Subcutaneous abdominal adipose tissue (tissue), 5 donors: Measurements from ENCODE around the gene CARD14.
"Not testable (repeated sequence)": the region's sequence is repeated elsewhere in the genome, so short reads cannot be mapped to it uniquely, and the experiment has no call there.

ENCODE experiments used
- H3K27ac ChIP-seq: one replicate; pipeline ENCODE4 v1.7.0; 2013; ENCODE audit warnings: low read depth, mild to moderate bottlenecking, inconsistent platforms, low read length, moderate library complexity
- H3K27me3 ChIP-seq, 5 donors: one replicate each; pipeline ENCODE4 v1.7.0; 2013; ENCODE audit warnings: low read length in 5 of 5, inconsistent platforms in 1 of 5; ENCODE audit not compliant: control insufficient read depth in 5 of 5, insufficient read depth in 4 of 5
- H3K36me3 ChIP-seq, 5 donors: one replicate each; pipeline ENCODE4 v1.7.0; 2013; ENCODE audit warnings: low read length in 5 of 5; ENCODE audit not compliant: control insufficient read depth in 5 of 5, insufficient read depth in 5 of 5
- H3K4me1 ChIP-seq, 5 donors: one replicate each; pipeline ENCODE4 v1.7.0; 2013; ENCODE audit warnings: low read length in 5 of 5, mild to moderate bottlenecking in 3 of 5, moderate library complexity in 1 of 5; ENCODE audit not compliant: control insufficient read depth in 5 of 5, insufficient read depth in 5 of 5
- H3K4me3 ChIP-seq, 5 donors: one replicate each; pipeline ENCODE4 v1.7.0; 2013; ENCODE audit warnings: low read length in 5 of 5, low read depth in 1 of 5
- H3K9ac ChIP-seq, 5 donors: one replicate each; pipeline ENCODE4 v1.7.0; 2013; ENCODE audit warnings: low read length in 5 of 5, mild to moderate bottlenecking in 4 of 5, moderate library complexity in 3 of 5
- H3K9me3 ChIP-seq, 5 donors: one replicate each; pipeline ENCODE4 v1.7.0; 2013; ENCODE audit warnings: low read length in 5 of 5; ENCODE audit not compliant: control insufficient read depth in 5 of 5
- donor health status: healthy.
- donor health status: healthy.
- donor health status: healthy.
- donor health status: healthy.
- donor health status: healthy.

Gene CARD14

GRCh38 chr17:80147035-80147822 lies 22.6 kb upstream of the CARD14 start, which contains the start of gene EIF4A3:
TSS of gene EIF4A3 (minus strand) at chr17:80147128. CDS start at chr17:80146961, 167 bp downstream.
- peak within 1 kb of the TSS; percentile 84 for H3K27ac ChIP-seq
- no peaks in the 10 kb centered on the region for H3K9me3 ChIP-seq
- H3K27me3 ChIP-seq = no peaks in the 10 kb centered on the region
- peak within 1 kb of the TSS; percentile 68 to 90 (median 84) for H3K9ac ChIP-seq
- H3K4me3 ChIP-seq = peak within 1 kb of the TSS; percentile 82 to 96 (median 88)
- peaks cover 0 to 20% (median 18%) of the 10 kb centered on the region in 5 donors for H3K36me3 ChIP-seq
- peaks cover 8 to 29% (median 26%) of the 10 kb centered on the region in 5 donors for H3K4me1 ChIP-seq

GRCh38 chr17:80151333-80151732 lies 18.5 kb upstream of the CARD14 start:
- Histone ChIP-seq H3K9ac (no peak overlapping the region), H3K4me1 (peaks cover 2 to 10% (median 7%) of the 10 kb centered on the region in 5 donors), H3K27ac (no peak overlapping the region)

GRCh38 chr17:80152081-80152702 lies 17.6 kb upstream of the CARD14 start:
- Histone ChIP-seq H3K9ac (no peak overlapping the region), H3K36me3 (no peaks in the 10 kb centered on the region), H3K4me3 (no peak overlapping the region), H3K27ac (no peak overlapping the region), H3K4me1 (peaks cover under 1 to 8% (median 7%) of the 10 kb centered on the region in 5 donors), H3K27me3 (no peaks in the 10 kb centered on the region), H3K9me3 (peaks cover 0 to 4% (median 0%) of the 10 kb centered on the region in 5 donors)

More at GRCh38 chr17:80151333-80151732, 18.5 kb upstream of the CARD14 start:
- H3K9me3 ChIP-seq = peaks cover 0 to 4% (median 0%) of the 10 kb centered on the region in 5 donors
- no peak overlapping the region for H3K4me3 ChIP-seq
- no peaks in the 10 kb centered on the region for H3K36me3 ChIP-seq
- no peaks in the 10 kb centered on the region for H3K27me3 ChIP-seq

GRCh38 chr17:80153004-80153403 lies 16.8 kb upstream of the CARD14 start:
- Histone ChIP-seq H3K9me3 (peaks cover 0 to 4% (median 0%) of the 10 kb centered on the region in 5 donors), H3K27ac (no peak overlapping the region), H3K4me3 (no peak overlapping the region), H3K27me3 (no peaks in the 10 kb centered on the region), H3K36me3 (no peaks in the 10 kb centered on the region), H3K4me1 (peaks cover 0 to 5% (median 4%) of the 10 kb centered on the region in 5 donors), H3K9ac (no peak overlapping the region)

- no peak overlapping the region for H3K9ac ChIP-seq
- H3K36me3 ChIP-seq = no peaks in the 10 kb centered on the region
- no peak overlapping the region for H3K4me3 ChIP-seq
- no peak overlapping the region for H3K27ac ChIP-seq
- H3K27me3 ChIP-seq = no peaks in the 10 kb centered on the region
- H3K9me3 ChIP-seq = peaks cover 0 to 4% (median 0%) of the 10 kb centered on the region in 5 donors
- H3K4me1 ChIP-seq = no peaks in the 10 kb centered on the region
Measured at GRCh38 chr17:80154166-80154565, 15.7 kb upstream of the CARD14 start.

GRCh38 chr17:80155600-80155999 lies 14.2 kb upstream of the CARD14 start:
- H3K4me1 ChIP-seq, H3K27ac ChIP-seq, H3K36me3 ChIP-seq, H3K4me3 ChIP-seq, H3K9me3 ChIP-seq, H3K27me3 ChIP-seq, H3K9ac ChIP-seq: not testable (repeated sequence)

GRCh38 chr17:80158846-80159245 lies 11.0 kb upstream of the CARD14 start:
- Histone ChIP-seq H3K9me3 (peaks cover 0 to 4% (median 0%) of the 10 kb centered on the region in 5 donors), H3K36me3 (no peaks in the 10 kb centered on the region), H3K4me3 (no peak overlapping the region), H3K9ac (no peak overlapping the region), H3K4me1 (peaks cover 0 to 3% (median 0%) of the 10 kb centered on the region in 5 donors), H3K27me3 (peaks cover 0 to 15% (median 9%) of the 10 kb centered on the region in 5 donors), H3K27ac (no peak overlapping the region)

- H3K27me3 ChIP-seq = peaks cover 0 to 15% (median 9%) of the 10 kb centered on the region in 5 donors
- H3K9me3 ChIP-seq = peaks cover 0 to 4% (median 0%) of the 10 kb centered on the region in 5 donors
- H3K36me3 ChIP-seq = no peaks in the 10 kb centered on the region
- H3K4me1 ChIP-seq = peaks cover 0 to 3% (median 0%) of the 10 kb centered on the region in 5 donors
- H3K27ac ChIP-seq = no peak overlapping the region
- H3K9ac ChIP-seq = no peak overlapping the region
- no peak overlapping the region for H3K4me3 ChIP-seq
Measured at GRCh38 chr17:80160536-80160935, 9.3 kb upstream of the CARD14 start.

- no peak overlapping the region for H3K4me3 ChIP-seq
- H3K9ac ChIP-seq = no peak overlapping the region
- no peaks in the 10 kb centered on the region for H3K9me3 ChIP-seq
- peaks cover 0 to 3% (median 0%) of the 10 kb centered on the region in 5 donors for H3K4me1 ChIP-seq
- H3K27me3 ChIP-seq = peaks cover 0 to 15% (median 9%) of the 10 kb centered on the region in 5 donors
- H3K36me3 ChIP-seq = no peaks in the 10 kb centered on the region
- H3K27ac ChIP-seq = no peak overlapping the region
Measured at GRCh38 chr17:80163336-80163735, 6.5 kb upstream of the CARD14 start.

GRCh38 chr17:80164185-80164584 lies 5.6 kb upstream of the CARD14 start:
- H3K9ac ChIP-seq = no peak overlapping the region
- no peaks in the 10 kb centered on the region for H3K36me3 ChIP-seq
- H3K27me3 ChIP-seq = peaks cover 0 to 15% (median 9%) of the 10 kb centered on the region in 5 donors
- no peak overlapping the region for H3K4me3 ChIP-seq
- H3K4me1 ChIP-seq = peaks cover 0 to 3% (median 0%) of the 10 kb centered on the region in 5 donors
- H3K9me3 ChIP-seq = no peaks in the 10 kb centered on the region
- no peak overlapping the region for H3K27ac ChIP-seq
